ENCODE measurements around the gene KATNB1. TPM values are rescaled to one million over a fixed set of nuclear protein-coding genes. Genes with fewer than 3 reads are reported as not detected.

KATNB1 gene
- total and polyA plus RNA-seq, 2 experiments from 2014 or later: 46.4 to 49.4 TPM

- Histone ChIP-seq H3K4me3 (no peak overlapping the region), H3K27ac (no peak overlapping the region), H3K27me3 (no peaks in the 10 kb centered on the region), H3K9me3 (ENCODE audit: low read depth) (no peaks in the 10 kb centered on the region), H3K36me3 (peaks cover 6% of the 10 kb centered on the region), H3K4me1 (ENCODE audit: low read depth) (no peaks in the 10 kb centered on the region)
- TF ChIP-seq CTCF (IDR thresholded peaks at IDR 0.05; ENCODE audit: low read depth, low read length): no peak
- no peak for DNase-seq (ENCODE audit: low read depth in 1 of 2, low spot score in 1 of 2)
Observed at GRCh38 chr16:57751539-57752202, 16.1 kb downstream of the KATNB1 start.

- TF ChIP-seq CTCF (IDR thresholded peaks at IDR 0.05; ENCODE audit: low read depth, low read length): no peak
- H3K4me3 ChIP-seq: no peak overlapping the region
- no peaks in the 10 kb centered on the region for H3K9me3 ChIP-seq (ENCODE audit: low read depth)
- no peak overlapping the region for H3K27ac ChIP-seq
- H3K36me3 ChIP-seq: peaks cover 6% of the 10 kb centered on the region
- H3K27me3 ChIP-seq: no peaks in the 10 kb centered on the region
- no peak for DNase-seq (ENCODE audit: low read depth in 1 of 2, low spot score in 1 of 2)
- H3K4me1 ChIP-seq (ENCODE audit: low read depth): no peaks in the 10 kb centered on the region
Observed at GRCh38 chr16:57752203-57752580, 16.6 kb downstream of the KATNB1 start.

- peaks cover 6% of the 10 kb centered on the region for H3K36me3 ChIP-seq
- DNase-seq (ENCODE audit: low read depth in 1 of 2, low spot score in 1 of 2): no peak
- H3K27ac ChIP-seq: no peak overlapping the region
- no peaks in the 10 kb centered on the region for H3K9me3 ChIP-seq (ENCODE audit: low read depth)
- H3K27me3 ChIP-seq: no peaks in the 10 kb centered on the region
- H3K4me3 ChIP-seq: no peak overlapping the region
- H3K4me1 ChIP-seq (ENCODE audit: low read depth): no peaks in the 10 kb centered on the region
- no peak for TF ChIP-seq CTCF (IDR thresholded peaks at IDR 0.05; ENCODE audit: low read depth, low read length)
Observed at GRCh38 chr16:57752581-57753447, 17.2 kb downstream of the KATNB1 start.

- Histone ChIP-seq H3K4me1 (ENCODE audit: low read depth) (no peaks in the 10 kb centered on the region), H3K27me3 (no peaks in the 10 kb centered on the region), H3K9me3 (ENCODE audit: low read depth) (no peaks in the 10 kb centered on the region), H3K27ac (no peak overlapping the region), H3K36me3 (peaks cover 6% of the 10 kb centered on the region), H3K4me3 (no peak overlapping the region)
- DNase-seq (ENCODE audit: low read depth in 1 of 2, low spot score in 1 of 2): no peak
- no peak for TF ChIP-seq CTCF (IDR thresholded peaks at IDR 0.05; ENCODE audit: low read depth, low read length)
Observed at GRCh38 chr16:57753448-57754353, 18.1 kb downstream of the KATNB1 start.

GRCh38 chr16:57754354-57755060 is 18.9 kb downstream of the KATNB1 start:
- H3K36me3 ChIP-seq: peaks cover 6% of the 10 kb centered on the region
- H3K27me3 ChIP-seq: no peaks in the 10 kb centered on the region
- no peak for DNase-seq (ENCODE audit: low read depth in 1 of 2, low spot score in 1 of 2)
- H3K4me1 ChIP-seq (ENCODE audit: low read depth): no peaks in the 10 kb centered on the region
- no peaks in the 10 kb centered on the region for H3K9me3 ChIP-seq (ENCODE audit: low read depth)
- no peak overlapping the region for H3K4me3 ChIP-seq
- H3K27ac ChIP-seq: no peak overlapping the region
- no peak for TF ChIP-seq CTCF (IDR thresholded peaks at IDR 0.05; ENCODE audit: low read depth, low read length)
